Transverse colon (tissue), 4 donors: ENCODE results near the gene PLOD3. TPM values are rescaled to one million over a fixed set of nuclear protein-coding genes. Genes with fewer than 3 reads are reported as not detected.
A peak's percentile ranks its signal among the peaks of the same experiment; 100 is the strongest.

Experiments
- DNase-seq: peaks from one replicate; pipeline ENCODE4 v3.0.0-alpha.2; 2019
- H3K27ac ChIP-seq, 4 donors: fragments of 200-600 bp; sonication (generic); 2 replicates each; pipeline ENCODE4 v1.5.1; 2016 to 2018; ENCODE audit warnings: inconsistent platforms in 4 of 4
- H3K27me3 ChIP-seq: fragments of 200-600 bp; sonication (generic); 2 replicates; pipeline ENCODE4 v1.5.1; 2017; ENCODE audit warnings: inconsistent platforms
- H3K36me3 ChIP-seq, 4 donors: fragments of 200-600 bp; sonication (generic); 2 replicates each; pipeline ENCODE4 v1.5.1; 2017 to 2019; ENCODE audit warnings: inconsistent platforms in 4 of 4
- H3K4me1 ChIP-seq, 4 donors: fragments of 200-600 bp; sonication (generic); 2 replicates each; pipeline ENCODE4 v1.5.1; 2017 to 2020; ENCODE audit warnings: inconsistent platforms in 4 of 4
- H3K4me3 ChIP-seq, 4 donors: fragments of 200-600 bp; sonication (generic); 1 replicate in 1 of 4; 2 replicates in 3 of 4; pipeline versions ENCODE4 v1.5.1 to v1.6.1; 2017 to 2019; ENCODE audit warnings: inconsistent platforms in 4 of 4
- H3K9me3 ChIP-seq, 2 donors: fragments of 200-600 bp; sonication (generic); 2 replicates each; pipeline ENCODE4 v1.5.1; 2017 to 2019; ENCODE audit warnings: inconsistent platforms in 2 of 2
- CTCF ChIP-seq, 5 experiments: fragments of 200-600 bp in 3 of 5; fragments of 450-650 bp in 2 of 5; sonication (generic) in 3 of 5; IDR thresholded peaks; 1 replicate in 2 of 5; 2 replicates in 3 of 5; pipeline ENCODE4 v1.5.1; 2016 to 2017; ENCODE audit warnings: antibody characterized with exemption in 5 of 5, inconsistent platforms in 3 of 5, mild to moderate bottlenecking in 2 of 5, moderate library complexity in 1 of 5
- EP300 ChIP-seq: sonication (generic); formaldehyde crosslinking; IDR thresholded peaks from one replicate; pipeline ENCODE4 v1.6.1; 2017; ENCODE audit warnings: antibody characterized with exemption, low read depth
- POLR2A ChIP-seq: fragments of 450-650 bp; IDR thresholded peaks from one replicate; pipeline ENCODE4 v1.6.1; 2016; ENCODE audit warnings: antibody characterized with exemption, mild to moderate bottlenecking, moderate library complexity
- POLR2AphosphoS5 ChIP-seq, 3 donors: sonication (generic); formaldehyde crosslinking; IDR thresholded peaks; one replicate each; pipeline ENCODE4 v1.6.1; 2016; ENCODE audit warnings: antibody characterized with exemption in 3 of 3
- WGBS, 2 donors: methylation state at CpG; one replicate each; pipeline ENCODE4 v1.1.5; 2018; ENCODE audit warnings: low coverage in 1 of 2; 5-methylcytosine and 5-hydroxymethylcytosine counted together
- in situ Hi-C, 4 donors: fragments of 200-750 bp; cut with MboI; loops; one replicate each; pipeline versions ENCODE4 v1.15.0 to v1.15.1; 2017; ENCODE audit warnings: low sequenced_read_pairs in 3 of 4, low pct_ligation_motif_present in 1 of 4, low pct_unique_long_range_greater_than_20kb in 1 of 4
- intact Hi-C: fragments of 100-400 bp; cut with DNase I; formaldehyde crosslinking; loops from one replicate; pipeline ENCODE4 v1.15.1; 2023; ENCODE audit warnings: low total_unique reads
- total RNA-seq, 4 donors: library from RNA; depleted of rRNA; stranded (reverse); fragments of >200 nt; gene quantifications; one replicate each; pipeline ENCODE4 v1.1.0, GENCODE V29; 2016

Gene PLOD3
- total RNA-seq, 4 donors from 2014 or later: 48.4 to 81.2 (median 60.8) TPM

- no peaks in the 10 kb centered on the region for H3K27me3 ChIP-seq
- H3K27ac ChIP-seq: peak overlapping the region; percentile 90 to 97 (median 96)
- H3K4me3 ChIP-seq: peak overlapping the region; percentile 73 to 96 (median 78)
- H3K4me1 ChIP-seq: peaks cover 16 to 36% (median 27%) of the 10 kb centered on the region in 4 donors
- H3K36me3 ChIP-seq: peaks cover 0 to 11% (median 4%) of the 10 kb centered on the region in 4 donors
- TF ChIP-seq EP300 (no peak), POLR2AphosphoS5 (IDR thresholded peaks at IDR 0.05) (no peak), CTCF (IDR thresholded peaks at IDR 0.05) (no peak), POLR2A (no peak)
- no peaks in the 10 kb centered on the region for H3K9me3 ChIP-seq
- no peak for DNase-seq
- in situ Hi-C loops: no loop called here
- WGBS, 2 donors: 6 to 13% methylated on average over 13 to 26 of the region's 26 CpGs
- intact Hi-C loops: no loop called here
Measured at GRCh38 chr7:101218236-101219125, 1.1 kb upstream of the PLOD3 start.

DNA sequence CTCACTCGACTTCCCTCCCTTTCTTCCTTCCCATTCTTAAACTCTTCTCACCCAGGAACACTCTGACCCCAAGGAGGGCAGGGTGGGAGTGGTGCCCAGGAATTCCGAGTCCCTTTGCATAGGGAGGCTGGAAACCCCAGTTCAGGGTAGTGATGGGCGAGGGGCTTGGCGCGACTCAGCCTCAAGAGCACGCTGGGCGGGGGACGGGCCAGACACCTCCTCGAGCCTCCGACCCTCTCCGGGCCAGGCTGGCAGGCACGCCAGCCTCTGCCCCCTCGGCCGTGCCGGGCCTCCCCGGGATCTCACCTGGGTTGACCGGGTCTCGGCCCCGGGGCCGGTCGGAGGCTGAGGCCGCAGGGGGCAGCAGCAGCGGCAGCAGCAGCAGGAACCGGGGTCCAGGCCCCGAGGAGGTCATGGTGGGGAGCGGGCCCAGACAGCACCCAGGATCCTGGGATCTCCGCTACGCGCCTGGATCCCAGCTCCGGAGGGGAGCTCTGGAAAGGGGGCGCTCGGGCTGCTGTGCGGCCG, 457 bp downstream of the PLOD3 start:
- 2% methylated on average over 15 of the region's 34 CpGs; no CpG with 5 or more reads in 1 of the 2 donors for WGBS, 2 donors
- DNase-seq: no peak
- Histone ChIP-seq H3K4me3 (peak overlapping the region; percentile 73 to 96 (median 78)), H3K27me3 (no peaks in the 10 kb centered on the region), H3K27ac (peak overlapping the region; percentile 90 to 97 (median 96)), H3K36me3 (peaks cover 0 to 9% (median under 1%) of the 10 kb centered on the region in 4 donors), H3K9me3 (no peaks in the 10 kb centered on the region), H3K4me1 (peaks cover 16 to 36% (median 27%) of the 10 kb centered on the region in 4 donors)
- TF ChIP-seq EP300: no peak
- TF ChIP-seq CTCF (IDR thresholded peaks at IDR 0.05): no peak
- TF ChIP-seq POLR2AphosphoS5 (IDR thresholded peaks at IDR 0.05): no peak
- no peak for TF ChIP-seq POLR2A
- in situ Hi-C loops (no loop called here), intact Hi-C loops (no loop called here)

- H3K9me3 ChIP-seq: no peaks in the 10 kb centered on the region
- peak overlapping the region; percentile 73 to 96 (median 78) for H3K4me3 ChIP-seq
- H3K36me3 ChIP-seq: peaks cover 0 to 14% (median 4%) of the 10 kb centered on the region in 4 donors
- H3K4me1 ChIP-seq: peaks cover 16 to 36% (median 27%) of the 10 kb centered on the region in 4 donors
- WGBS, 2 donors: 70 to 72% methylated on average over 6 to 31 of the region's 31 CpGs
- peak overlapping the region; percentile 90 to 97 (median 96) for H3K27ac ChIP-seq
- in situ Hi-C loops (no loop called here), intact Hi-C loops (no loop called here)
- TF ChIP-seq POLR2AphosphoS5 (IDR thresholded peaks at IDR 0.05) (no peak), POLR2A (no peak), CTCF (IDR thresholded peaks at IDR 0.05) (no peak), EP300 (no peak)
- no peak for DNase-seq
- H3K27me3 ChIP-seq: no peaks in the 10 kb centered on the region
Measured at GRCh38 chr7:101216001-101216859, 1.2 kb downstream of the PLOD3 start.
